HG02943 (cell line): ENCODE measurements around the gene MTMR3.

Experiments used
- ATAC-seq: cut with Tn5 transposase; IDR thresholded peaks from one replicate; pipeline ENCODE4 v1.9.1; 2021; ENCODE audit warnings: mild to moderate bottlenecking, low read depth, moderate library complexity; ENCODE audit not compliant: unreplicated experiment

The MTMR3 gene

DNA sequence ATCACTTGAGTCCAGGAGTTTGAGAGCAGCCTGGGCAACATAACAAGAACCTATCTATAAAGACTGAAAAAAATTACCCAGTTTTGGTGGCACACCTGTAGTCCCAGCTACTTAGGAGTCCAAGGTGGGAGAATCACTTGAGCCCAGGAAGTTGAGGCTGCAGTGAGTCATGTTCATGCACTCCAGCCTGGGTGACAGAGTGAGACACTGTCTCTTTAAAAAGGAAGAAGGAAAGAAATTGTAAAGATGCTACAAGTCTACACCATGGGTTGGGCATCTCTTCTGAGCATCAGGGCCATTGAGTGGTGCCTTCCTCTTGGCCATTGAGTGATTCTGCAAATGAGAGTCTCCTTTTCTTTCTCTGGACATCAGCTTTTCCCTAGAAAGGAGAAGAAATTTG lies 15.7 kb upstream of the MTMR3 start:
- ATAC-seq, result no peak

GRCh38 chr22:29867851-29868250 lies 15.1 kb upstream of the MTMR3 start:
- no peak for ATAC-seq

- ATAC-seq, result no peak
Observed at GRCh38 chr22:29870574-29870973, 12.4 kb upstream of the MTMR3 start.

- no peak for ATAC-seq
Observed at GRCh38 chr22:29871684-29872083, 11.3 kb upstream of the MTMR3 start.

DNA sequence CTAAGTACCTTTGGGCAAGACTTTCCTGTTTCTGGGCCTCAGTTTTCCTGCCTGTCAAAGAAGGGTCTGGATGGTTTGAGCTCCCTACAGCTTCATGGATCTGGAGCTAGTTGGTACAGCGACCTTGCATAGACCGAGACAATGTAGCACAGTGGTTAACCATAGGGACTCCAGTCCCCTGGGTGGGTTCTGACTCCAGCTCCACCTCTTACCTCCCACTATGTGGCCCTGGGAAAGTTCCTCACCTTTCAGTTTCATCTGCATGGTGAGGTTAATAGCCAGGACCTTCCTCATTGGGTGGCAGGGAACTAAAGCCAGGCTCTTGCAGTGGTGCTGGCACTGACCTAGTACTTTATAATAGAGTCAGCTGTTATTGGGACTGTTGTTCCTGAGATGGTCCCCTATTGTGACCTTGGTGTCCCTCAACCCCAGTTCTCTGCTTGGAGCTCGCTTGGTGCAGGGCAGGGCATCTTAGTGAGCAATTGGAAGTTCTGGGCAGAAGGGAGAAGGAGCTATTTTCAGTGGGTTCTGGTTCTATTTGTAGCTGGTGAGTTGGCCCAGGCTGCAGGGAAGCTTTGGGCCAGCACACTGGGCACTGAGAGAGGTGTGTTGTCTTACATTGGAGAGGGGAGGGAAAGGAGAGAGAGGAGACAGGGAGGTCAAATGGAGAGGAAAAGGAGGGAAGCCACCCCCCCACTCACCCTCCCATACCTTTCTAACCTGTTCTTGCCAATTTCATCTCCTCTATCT lies 10.7 kb upstream of the MTMR3 start:
- no peak for ATAC-seq

DNA sequence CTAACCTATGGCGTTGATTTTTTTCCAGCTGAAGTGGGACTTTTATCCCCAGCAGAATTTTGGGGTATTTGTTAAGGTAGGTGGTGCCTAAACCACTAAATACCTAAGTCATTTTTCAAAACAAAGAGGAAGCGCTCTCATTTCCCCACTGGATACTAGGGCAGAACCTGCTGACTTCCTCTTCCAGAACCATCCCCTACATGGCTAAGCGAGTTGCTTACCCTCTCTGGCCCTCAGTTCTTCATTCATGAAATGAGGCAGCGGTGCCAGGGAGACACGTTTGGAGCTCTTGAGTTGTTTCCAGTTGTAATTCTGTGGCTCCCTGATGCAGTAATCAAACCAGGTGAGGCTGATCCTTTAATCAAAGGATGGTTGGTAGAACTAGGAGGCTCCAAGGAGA lies 10.0 kb upstream of the MTMR3 start:
- ATAC-seq, result no peak

DNA sequence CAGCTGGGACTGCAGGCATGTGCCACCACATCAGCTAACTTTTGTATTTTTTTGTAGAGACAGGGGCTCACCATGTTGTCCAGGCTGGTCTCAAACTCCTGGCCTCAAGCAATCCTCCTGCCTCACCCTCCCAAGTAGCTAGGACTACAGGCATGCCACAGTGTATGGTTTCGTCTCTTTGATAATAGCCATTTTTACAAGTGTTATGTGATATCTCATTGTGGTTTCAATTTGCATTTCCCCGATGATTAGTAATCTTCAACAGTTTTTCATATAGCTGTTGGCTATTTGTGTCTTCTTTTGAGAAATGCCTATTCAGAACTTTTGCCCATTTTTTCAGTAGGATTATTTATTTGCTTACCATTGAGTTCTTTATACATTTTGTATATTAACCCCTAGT lies 9.0 kb upstream of the MTMR3 start:
- ATAC-seq, result no peak

- no peak for ATAC-seq
Observed at GRCh38 chr22:29877620-29878019, 5.4 kb upstream of the MTMR3 start.

GRCh38 chr22:29879753-29880152 lies 3.2 kb upstream of the MTMR3 start:
- no peak for ATAC-seq

DNA sequence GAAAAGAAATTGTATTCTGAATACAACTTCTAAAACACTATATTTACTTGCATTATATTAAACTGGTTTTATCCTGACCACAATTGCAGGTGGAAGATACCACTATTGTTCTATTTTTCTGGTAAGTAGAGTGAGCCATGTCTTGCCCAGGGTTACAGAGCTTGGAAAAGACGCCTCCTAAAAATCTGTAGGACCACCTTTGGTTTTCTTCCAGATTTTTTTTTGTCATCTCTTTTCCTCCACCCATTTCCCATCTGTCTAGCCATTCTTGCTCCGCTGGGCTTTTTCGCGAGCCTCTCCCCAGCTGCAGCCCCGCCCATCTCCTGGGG lies 294 bp upstream of the MTMR3 start:
- ATAC-seq, result no peak

DNA sequence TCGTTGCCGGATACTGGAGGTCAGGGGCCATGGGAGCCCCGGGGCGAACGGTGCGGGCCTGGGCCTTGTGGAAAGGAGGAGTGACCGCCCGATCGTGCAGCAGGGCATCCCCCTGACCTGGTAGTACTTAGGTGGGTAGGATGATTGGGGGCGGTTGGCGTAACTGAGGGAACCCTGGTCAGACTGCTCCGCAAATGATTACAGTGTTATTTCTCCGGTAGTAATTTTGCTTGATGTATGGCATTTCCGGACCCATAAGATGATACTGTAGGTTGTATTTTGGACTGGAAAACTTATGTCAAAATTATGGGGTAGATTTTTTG lies 762 bp downstream of the MTMR3 start:
- peak; percentile 12 for ATAC-seq

DNA sequence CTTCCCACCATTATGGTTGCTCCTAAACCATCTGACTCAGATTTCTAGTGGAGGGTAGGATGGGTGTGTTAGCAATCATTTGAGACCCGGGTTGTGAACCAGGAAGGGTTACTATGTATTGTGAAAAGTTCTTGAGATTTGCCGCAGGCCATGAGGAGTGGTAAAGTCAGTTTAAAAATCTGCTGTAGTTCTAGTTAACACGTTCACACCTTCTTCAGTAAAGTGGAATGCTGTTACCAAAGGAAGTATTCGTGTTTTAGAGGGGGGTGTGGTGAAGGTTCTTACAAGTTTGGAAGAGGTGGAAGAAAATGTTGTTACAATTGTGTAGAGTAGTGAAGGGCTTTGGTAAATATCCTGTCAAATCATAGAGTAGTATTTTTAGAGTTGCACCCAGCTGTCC lies 2.6 kb downstream of the MTMR3 start:
- no peak for ATAC-seq

DNA sequence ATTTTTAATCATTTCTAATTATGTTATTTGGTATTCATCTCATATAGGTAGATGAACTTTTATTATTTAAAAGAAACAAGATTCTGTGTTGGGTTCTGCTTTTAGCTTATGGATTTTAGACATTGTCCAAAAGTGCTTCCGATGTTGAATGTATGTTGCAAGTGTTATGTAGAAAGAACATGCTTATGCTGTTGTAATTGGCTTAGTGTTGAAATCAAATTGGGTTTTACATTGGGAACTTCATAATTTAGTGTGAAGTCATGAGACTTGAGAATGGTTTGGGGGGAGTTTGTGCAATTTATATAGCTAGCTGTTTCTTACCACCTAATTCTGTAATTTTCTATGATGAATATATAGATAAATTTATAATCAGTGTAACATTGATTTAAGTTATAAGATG lies 3.6 kb downstream of the MTMR3 start:
- no peak for ATAC-seq

DNA sequence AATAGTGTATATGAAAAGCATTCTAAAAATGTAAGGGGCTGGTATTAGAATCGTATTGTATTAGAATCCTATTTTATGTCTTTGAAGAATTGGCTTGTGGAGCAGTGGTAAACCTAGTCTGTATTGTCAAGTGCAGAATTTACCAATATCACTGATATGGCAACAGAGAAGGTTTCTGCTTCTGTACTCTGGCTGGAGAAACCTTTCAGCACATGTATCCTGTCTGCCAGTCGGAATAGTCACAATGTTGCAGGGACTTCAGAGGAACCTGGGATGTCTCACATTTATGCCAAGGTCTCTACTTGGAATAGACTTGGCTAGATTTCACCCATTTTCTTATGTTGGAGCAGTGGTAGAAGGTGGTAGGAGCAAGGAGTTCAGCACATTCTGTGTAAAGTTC lies 4.4 kb downstream of the MTMR3 start:
- ATAC-seq, result no peak

DNA sequence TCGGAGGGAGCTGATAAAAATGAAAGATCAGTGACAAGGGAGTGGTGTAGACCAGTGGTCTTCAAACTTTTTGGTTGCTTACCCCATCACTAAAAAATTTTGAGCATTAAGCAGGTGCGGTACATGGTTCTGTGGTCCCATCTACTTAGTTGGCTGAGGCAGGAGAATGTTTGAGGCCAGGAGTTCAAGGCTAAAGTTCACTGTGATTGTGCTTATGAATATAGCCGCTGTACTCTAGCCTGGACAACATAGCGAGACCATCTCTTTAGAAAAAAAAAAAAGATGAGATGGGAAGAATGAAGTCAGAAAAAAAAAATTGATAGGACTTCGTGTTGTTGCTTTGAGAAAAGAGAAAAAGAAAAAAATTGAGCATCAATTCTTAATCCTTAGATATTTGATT lies 7.8 kb downstream of the MTMR3 start:
- no peak for ATAC-seq

DNA sequence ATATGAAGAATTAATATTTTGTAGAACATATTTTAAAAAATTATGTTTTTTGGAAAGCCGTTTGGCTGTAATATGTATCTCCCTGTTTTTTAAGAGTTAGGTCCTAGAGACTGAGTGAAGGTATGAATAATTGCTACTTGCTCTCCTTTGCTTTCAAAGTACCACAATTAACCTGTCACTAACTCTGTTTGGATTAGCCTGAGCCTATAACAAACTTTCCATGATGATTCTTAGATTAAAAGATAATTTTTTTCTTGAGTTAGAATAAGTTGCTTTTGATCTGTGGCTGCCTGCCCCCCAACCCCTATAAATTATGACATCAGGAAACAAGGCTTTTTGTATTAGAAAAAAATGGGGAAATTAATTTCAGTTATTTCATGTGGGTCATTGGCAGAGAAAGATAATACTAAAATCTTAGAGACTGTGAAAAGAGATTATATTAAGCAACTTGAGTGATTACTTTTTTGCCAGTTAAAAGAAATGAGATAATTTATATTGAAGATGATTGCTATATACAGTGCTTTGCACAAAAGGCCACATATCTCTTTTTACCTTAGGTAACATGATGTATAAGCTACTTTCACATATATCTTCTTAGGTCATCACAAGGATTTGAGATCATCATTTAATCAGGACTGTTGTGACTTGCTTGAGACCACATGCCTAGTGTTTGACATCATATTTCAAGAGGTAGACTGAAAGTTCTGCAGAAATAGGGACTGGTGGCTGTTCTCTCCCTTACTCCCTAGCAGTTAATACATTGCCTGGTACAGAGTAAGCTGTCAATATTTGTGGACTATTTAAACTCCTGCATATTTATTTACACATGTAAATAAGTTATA lies 9.6 kb downstream of the MTMR3 start:
- no peak for ATAC-seq

GRCh38 chr22:29901354-29901753 lies 18.4 kb downstream of the MTMR3 start:
- no peak for ATAC-seq

DNA sequence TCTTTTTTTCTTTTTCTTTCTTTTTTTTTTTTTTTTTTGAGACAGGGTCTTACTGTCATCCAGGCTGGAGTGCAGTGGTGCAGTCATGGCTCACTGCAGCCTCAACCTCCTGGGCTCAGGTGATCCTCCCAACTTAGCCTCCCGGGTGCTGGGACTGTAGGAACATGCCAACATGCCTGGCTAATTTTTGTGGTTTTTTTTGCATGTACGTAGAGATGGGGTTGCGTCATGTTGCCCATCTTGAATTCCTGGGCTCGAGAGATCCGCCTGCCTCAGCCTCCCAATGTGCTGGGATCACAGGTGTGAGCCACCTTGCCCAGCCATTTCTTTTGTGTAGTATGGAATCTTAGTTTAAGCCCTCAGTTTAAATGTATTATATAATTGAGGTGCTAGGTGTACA lies 20.4 kb downstream of the MTMR3 start:
- no peak for ATAC-seq

DNA sequence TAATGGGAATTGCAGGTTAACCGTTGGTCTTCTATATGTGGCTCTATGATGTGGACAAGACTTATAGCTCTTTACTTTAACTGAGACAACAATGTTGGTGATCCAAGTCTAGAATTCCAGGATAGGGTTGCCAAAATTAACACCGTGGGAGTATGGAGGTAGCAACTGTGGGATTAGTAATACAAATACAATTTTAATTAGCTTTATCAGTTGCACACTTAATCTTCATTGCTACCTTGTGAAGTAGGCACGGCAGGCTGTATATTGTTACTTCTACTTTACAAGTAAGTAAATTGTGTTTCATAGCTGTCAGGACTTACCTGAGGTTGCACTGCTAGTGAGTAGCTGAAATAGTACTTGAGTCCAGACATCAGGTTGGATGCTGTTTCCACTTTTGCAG lies 21.0 kb downstream of the MTMR3 start:
- no peak for ATAC-seq

DNA sequence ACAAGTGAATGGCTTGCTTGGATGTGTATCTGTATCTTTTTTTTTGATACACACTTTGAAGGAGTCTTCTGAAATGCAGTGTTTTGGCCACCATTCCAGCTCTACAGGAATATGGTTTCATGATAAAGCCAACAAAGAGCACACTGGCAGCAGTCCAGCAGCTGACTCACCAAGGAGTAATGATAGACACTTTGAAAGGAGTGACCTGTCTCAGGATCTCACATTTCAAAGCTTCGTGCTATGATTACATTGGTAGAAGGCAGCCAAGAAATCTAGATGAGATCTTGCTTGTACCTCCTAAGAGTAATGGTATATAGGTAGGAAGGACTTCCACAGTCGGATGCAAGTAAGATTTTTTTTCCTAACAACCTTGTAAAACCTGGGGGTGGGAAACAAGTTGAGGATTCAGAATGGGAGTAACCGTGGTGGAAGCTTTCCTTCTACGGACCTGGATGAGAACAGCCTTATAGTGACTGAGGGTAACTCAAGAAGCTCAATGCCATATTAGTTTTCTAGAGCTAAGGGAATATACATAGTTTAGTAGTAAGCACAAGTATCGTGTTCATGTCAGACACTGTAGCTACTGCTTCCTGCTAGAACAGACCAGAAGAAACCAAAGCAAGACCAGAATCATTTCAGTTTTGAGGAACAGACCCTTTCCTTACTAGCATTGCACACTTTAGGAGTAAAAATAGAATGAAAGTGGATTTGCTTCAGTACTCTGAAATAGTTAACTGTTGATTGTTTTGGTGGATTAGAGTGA lies 25.0 kb downstream of the MTMR3 start:
- ATAC-seq, result no peak

GRCh38 chr22:29912141-29912540 lies 29.2 kb downstream of the MTMR3 start:
- no peak for ATAC-seq
